Effector CD4-positive, alpha-beta T cell (primary cell): ENCODE measurements around the gene UQCC5.

ENCODE experiments used
- DNase-seq: peaks from one replicate; pipeline ENCODE4 v3.0.0-alpha.2; 2020

UQCC5 gene

GRCh38 chr3:52574056-52574965 is 37.9 kb downstream of the UQCC5 start:
- no peak for DNase-seq
